Middle frontal gyrus (tissue), 1 donor: ENCODE measurements around the gene RAB3IL1.

ENCODE experiments used
- DNase-seq: peaks from one replicate; pipeline ENCODE4 v3.0.0-alpha.2; 2015; ENCODE audit warnings: low spot score; ENCODE audit errors: extremely low spot score

The RAB3IL1 gene

DNA sequence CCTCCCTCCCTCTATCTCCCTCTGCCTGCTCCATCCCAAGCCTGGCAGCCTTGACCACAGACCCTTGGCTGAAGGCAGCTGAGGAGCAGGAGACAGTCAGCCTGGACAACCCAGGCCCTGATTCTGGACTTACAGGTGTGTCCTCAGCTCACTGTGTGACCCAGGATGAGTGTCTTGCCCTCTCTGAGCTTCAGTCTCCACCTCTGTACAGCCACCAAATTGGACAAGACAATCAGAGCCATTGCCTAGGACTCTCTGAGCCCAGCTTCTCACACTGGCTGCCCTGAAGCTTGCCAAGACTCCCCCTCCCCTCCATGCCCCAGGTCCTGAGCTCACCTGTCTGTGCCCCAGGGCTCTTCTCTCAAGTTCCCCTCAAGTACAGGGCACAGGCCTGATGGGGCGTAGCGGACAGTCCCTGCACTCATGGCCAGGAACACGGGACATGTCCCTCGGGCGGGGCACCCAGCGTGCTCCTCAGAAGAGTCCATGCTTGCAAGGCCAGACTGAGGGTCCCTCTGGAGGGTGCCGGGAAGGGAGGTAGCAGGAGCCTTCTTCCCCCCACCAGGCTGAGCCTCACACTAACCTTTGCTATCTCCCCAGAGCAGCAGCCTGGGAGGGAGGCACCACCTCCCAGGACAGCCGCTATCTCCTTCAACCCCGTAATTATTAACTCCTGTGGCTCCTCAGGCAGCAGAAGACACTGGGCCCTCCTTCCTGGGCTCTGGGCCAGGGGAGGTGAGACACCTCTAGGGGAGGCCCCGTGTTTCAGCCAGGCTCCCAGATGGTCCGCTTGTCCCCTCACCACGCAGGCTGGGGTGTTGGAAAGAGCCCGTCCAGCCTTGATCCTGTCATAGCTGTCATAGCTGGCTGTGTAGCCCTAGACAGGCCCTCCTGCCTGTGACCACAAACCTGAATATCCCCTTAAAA lies 2.6 kb upstream of the RAB3IL1 start:
- DNase-seq, result no peak

DNA sequence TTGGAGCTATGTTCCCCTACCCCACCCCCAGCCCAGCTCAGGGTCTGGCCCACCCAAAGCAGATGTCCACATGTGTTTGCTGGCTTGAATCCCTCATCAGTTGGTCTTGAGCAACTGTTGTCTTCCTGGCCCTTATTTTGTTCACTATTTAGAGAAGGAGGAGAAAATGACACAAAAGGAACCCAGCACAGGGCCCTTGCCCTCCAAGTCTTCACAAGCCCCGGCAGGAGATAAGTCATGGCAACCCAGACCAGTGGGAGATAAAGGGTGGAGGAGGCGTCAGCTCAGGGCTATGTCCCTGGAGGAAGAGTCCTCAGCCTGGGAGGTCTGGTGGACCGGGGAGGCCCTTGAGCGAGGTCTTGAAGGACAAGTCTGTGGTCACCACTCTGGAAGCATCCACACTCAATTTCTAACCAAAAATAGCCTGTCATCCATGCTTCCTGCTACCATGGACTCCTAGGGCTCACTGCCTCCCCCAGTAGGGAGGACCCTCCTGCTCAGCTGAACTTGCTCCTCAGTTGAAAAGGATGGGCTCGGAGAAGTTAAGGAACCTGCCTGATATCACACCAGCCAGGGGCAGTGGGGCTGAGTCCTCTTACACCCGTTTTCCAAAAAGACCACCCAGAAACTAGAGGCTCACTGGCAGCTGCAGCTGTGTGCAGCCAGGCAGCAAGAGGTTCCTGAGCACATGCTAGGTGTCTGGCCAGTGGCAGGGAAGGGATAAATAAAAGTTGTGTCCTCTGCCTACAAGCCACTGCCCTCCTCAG lies 1.8 kb upstream of the RAB3IL1 start:
- no peak for DNase-seq

- DNase-seq, result no peak
These were observed 1.0 kb upstream of the RAB3IL1 start for GRCh38 chr11:61918251-61918937.

DNA sequence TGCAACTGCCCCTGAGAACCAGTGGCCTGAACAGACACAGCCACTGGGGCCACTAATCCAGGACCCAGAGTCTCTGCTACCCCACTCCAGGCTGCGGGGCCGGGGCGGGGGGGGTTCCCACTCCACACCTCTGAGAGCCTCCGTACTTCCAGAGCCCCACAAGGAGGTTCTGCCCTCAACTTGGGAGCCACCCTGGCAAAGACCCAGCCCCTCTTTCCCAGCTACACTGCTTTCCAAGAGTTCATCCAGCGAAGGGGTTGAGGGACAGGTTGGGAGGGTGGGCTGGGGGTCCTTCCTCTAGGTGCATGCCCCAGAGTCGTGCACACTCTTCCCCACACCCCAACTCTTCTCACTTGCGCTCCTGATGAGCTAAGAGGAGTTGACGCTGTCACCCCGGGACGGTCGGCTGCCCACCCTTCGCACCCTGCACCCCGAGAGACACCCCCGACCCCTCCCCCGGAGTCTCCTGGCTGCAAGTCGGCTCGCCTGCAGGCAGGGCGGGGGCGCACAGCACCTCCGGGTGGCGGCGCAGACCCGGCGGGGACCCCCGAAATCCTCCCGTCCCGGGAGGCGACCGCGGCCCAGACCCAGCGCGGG lies 531 bp downstream of the RAB3IL1 start:
- DNase-seq, result no peak

DNA sequence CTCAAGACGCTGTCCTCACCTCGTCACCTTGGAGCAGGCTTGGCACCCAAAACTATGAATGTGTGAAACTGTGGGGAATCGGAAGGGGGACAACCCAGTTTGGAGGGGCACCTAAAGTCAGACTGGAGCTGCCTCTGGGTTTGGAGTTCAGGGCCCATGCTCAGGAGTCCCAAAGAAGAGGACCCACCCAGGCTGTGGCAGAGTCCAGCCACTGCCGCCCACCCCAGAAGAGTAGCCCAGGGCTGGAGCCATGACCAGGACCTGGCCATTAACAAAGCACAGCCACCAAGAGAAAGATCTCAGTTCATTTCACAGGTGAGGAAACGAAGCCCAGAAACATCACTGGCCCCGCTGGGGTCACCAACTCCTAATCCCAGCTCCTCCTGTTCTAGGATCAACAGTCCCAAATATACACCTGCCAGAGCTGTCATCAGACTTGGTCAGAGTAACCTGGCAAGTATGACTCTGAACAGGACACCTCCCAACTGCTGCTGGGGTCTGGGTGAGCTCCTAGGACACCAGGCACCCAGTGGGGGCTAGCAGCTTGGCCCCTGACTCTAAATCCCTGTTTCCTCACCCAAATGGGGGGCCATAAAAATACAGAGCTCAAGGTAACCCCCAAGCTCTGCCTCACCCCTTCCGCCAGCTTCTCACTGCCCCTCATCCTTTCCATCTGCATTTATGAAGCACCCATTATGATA lies 2.7 kb downstream of the RAB3IL1 start:
- DNase-seq, result no peak

DNA sequence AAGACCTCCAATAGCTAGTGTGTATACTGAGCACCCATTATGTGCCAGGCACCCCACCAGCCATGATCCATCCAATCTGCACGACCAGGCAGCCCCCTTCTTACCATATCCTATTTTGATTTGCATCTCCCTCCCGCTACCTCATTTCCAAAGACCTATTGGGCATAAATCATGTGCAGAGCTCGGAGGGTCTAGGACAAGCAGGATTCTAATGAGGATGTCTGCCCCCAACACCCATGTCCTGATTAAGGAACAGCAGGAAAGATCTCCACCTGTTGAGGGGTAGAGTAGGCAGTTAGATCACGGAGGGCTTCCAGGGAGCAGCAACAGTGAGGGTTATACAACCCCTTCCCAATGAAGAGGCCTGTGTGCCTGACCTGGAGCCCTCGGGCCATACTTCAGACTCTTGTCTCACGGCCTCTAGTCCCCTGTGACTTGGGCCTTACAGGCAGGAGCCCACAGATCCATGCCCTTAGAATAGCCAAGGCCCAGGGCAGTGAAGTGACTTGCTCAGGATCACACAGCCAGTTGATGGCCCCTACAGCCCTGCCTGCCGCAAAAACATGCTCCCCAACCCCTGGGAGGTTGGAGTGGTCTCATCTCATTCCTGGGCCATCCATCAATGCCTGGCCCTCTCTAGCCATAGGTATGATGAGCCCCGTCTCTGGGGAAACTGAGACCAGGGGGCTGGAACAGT lies 3.5 kb downstream of the RAB3IL1 start:
- no peak for DNase-seq

DNA sequence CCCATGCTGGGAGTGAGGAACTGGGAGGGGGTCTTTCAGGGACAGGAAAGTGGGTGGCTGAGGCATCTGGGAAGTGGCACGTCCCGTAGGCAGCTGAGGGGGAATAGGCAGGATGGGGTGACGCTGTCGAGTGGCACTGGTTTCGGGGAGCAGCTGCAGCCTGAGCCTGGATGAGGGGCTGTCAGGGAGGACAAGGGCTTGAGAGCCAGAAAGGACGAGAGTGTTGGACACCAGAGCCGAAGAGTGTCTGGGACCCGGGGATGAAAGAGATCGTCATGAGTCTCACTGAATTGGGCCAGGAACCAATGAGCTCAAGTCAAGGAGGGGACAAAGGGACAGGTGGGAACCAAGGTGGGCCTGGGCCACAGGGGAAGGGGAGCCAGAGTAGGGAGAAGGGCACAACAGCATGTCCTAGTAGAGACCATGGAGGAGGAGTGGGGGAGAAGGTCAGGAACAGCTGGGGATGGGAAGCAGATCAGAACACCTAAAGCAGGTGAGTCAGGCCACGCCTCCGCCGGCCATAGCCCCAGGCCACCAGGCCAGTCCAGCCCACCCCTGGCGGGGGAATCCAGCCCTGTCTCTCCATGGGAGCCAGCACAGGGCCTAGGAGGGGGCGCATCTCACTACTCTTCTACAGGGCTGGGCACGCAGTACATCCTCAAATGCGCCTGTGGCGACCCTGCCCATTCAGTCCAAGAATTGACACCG lies 4.2 kb downstream of the RAB3IL1 start:
- no peak for DNase-seq

DNA sequence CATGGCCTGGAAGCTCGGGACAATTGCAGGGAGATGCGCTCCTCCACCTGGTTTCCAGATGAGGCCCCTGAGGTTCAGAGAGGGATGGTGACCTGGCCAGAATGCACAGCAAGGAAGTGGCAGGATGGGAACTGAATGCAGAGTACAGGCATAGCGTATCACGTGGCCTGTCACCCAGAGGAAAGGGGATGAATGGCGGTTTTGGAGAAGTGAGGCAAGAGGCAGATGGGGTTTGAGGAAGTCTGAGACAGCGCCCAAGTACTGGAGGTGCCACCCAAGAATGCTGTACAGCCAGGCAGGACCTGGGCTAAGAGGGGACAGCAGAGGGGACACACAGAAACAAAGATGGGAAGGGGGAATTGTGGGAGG lies 4.9 kb downstream of the RAB3IL1 start:
- no peak for DNase-seq

DNA sequence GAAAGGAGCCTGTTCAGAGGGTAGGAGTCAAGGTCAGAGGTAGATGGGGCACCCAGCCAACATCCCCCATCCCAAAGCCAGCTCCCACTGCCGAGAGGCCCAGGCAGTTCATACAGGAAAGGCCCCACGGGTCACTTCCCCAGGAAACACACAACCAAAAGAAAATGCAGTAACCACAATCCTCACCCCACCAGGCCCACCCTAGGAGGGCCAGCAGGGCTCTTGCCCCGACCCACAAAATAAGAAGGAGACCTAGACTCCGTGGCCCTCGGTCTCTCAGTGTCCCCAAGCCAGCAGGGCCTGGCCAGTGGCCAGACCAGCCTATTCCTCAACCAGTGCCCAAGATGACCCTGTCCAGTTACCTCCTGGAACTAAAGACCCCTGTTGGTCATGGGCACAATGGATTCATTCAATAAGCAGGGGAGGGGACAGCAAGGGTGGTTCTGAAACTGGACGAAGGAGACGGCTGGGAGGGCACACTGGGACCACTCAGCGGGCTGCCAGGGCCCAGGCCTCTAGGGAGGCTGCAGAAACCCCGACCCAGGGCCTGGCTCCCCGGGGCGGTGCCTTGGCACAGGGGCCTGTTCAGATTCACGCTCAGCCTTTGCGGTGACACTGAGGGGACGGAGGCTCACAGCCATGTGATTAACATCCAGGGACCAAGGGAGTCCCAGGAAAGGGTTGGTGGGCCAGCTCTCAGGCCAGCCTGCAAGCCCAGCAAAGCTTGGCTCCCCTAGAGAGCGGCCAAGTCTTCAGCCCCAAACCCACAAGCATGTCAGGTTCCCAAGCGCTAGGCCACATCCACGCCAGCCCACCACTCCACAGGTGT lies 5.5 kb downstream of the RAB3IL1 start:
- no peak for DNase-seq

- DNase-seq, result no peak
These were observed 6.2 kb downstream of the RAB3IL1 start for GRCh38 chr11:61911128-61911700.

DNA sequence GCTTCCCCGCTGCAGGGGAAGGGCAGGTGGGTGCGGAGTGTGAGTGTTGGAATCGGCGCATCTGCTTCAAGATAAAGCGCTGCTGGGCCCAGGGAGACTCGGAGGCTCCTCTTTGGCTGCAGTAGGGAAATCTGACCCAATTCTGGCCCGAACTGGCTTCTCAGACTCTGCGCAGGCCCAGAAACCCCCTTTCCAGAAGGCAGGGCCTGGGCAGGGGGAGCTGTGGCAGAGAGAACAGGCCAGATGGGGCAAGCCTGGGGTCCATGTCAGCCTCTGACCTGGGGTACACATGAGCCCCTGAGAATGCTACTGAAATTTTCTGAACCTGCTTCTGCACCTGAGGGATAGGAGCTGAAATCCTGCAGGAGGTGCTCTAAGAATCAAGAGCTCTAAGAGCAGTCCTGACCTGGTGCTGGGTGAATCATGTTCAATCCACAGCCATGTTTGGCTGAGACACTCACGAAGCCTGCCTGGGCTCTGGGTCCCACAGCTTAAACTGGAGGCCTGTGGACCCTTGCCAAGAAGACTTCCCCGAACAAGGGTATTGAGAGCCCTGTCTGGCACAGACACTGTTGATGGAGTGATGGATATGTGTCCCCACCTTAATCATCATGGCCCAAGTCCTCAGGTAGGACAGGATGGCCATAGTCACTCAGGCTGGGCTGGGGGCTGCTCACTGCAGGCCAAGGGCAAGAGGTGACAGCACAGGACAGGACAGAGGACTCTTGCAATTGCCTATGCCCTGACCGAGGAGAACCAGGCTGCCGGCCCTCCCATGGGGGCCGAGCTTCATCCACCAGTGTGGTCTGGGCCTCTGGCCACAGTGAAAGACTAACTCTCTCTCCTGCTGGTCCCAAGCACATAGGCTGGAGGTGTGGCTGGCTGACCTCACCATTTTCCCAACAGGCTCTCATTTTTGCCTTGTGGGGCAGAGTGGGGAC lies 6.9 kb downstream of the RAB3IL1 start:
- DNase-seq, result no peak

DNA sequence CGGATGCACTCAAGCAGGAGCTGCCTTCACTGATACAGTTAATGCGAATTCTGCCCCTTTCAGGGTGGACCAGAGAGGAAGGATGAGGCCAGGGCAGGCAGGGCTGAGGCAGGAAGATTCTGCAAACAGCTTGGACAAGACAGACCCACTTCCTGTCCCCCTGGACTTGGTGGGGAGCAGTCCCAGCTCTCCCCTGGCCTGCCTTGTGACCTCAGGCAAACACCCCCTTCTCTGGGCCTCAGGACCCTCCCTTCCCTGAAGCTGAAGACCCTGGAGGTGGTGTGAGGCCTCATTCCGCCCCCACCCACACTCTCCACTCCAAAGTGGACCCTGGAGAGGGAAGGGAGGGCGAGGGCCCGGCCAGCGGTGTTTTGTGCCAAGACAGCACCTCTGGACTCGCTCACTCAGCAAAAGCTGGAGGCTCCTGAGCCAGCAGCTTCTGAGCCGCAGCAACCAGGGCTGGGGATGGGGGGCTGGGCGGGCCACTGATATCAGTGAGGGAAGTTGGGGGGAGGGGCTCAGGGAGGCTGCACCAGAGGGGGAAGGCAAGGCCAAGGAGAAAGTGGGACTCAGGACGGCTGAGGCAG lies 8.5 kb downstream of the RAB3IL1 start:
- DNase-seq, result no peak

GRCh38 chr11:61907871-61908729 lies 9.3 kb downstream of the RAB3IL1 start:
- no peak for DNase-seq

- no peak for DNase-seq
These were observed 10.1 kb downstream of the RAB3IL1 start for GRCh38 chr11:61907282-61907681.

GRCh38 chr11:61906522-61906909 lies 10.8 kb downstream of the RAB3IL1 start:
- DNase-seq, result no peak
